Panc1 (cell line): ENCODE data around the gene SEMA4B. TPM values are rescaled to one million over a fixed set of nuclear protein-coding genes. Genes with fewer than 3 reads are reported as not detected.

ENCODE experiments used
- ATAC-seq: fragments of 200-7000 bp; cut with Tn5 transposase; 2 replicates; pipeline ENCODE4 v1.9.1; 2020; ENCODE audit warnings: mild to moderate bottlenecking, moderate library complexity
- BruUV-seq: library from RNA; stranded (reverse); fragments of 400-500 nt; replicated peaks from 2 replicates; lab custom pipeline; 2021; lab: Mats Ljungman, UMichigan
- CTCF ChIA-PET: fragments of 300-600 bp; sonication (Branson Sonifier 250); formaldehyde crosslinking; loops from one replicate; lab custom pipeline; 2022; ENCODE audit warnings: antibody characterized with exemption; lab: Charles Lee
- POLR2A ChIA-PET: fragments of 300-600 bp; sonication (Branson Sonifier 250); formaldehyde crosslinking; loops from one replicate; lab custom pipeline; 2022; ENCODE audit warnings: antibody characterized with exemption; lab: Charles Lee
- DNase-seq: peaks from one replicate; pipeline ENCODE4 v3.0.0-alpha.2; 2010; ENCODE audit warnings: low read depth, low spot score
- H3K27ac ChIP-seq: 2 replicates; pipeline ENCODE4 v1.5.1; 2011; ENCODE audit warnings: mild to moderate bottlenecking, low read length, inconsistent platforms
- H3K27me3 ChIP-seq: fragments of 200-500 bp; sonication (Bioruptor generic); 2 replicates; pipeline ENCODE4 v1.6.0; 2014; ENCODE audit warnings: low read length, inconsistent platforms; ENCODE audit not compliant: control insufficient read depth, insufficient read depth
- H3K36me3 ChIP-seq: fragments of 200-500 bp; sonication (Bioruptor generic); 2 replicates; pipeline ENCODE4 v1.5.1; 2014; ENCODE audit warnings: inconsistent platforms, mild to moderate bottlenecking, low read length, moderate library complexity; ENCODE audit not compliant: control insufficient read depth, insufficient read depth
- H3K4me1 ChIP-seq: 2 replicates; pipeline ENCODE4 v1.5.1; 2011; ENCODE audit warnings: inconsistent platforms, mild to moderate bottlenecking, low read length, moderate library complexity; ENCODE audit not compliant: control insufficient read depth, insufficient read depth
- H3K4me3 ChIP-seq, 2 experiments: 2 replicates each; pipeline ENCODE4 v1.5.1; 2011 to 2012; ENCODE audit warnings: low read depth in 2 of 2, low read length in 2 of 2, mild to moderate bottlenecking in 2 of 2, inconsistent platforms in 1 of 2, moderate library complexity in 1 of 2
- H3K9me3 ChIP-seq: fragments of 200-500 bp; sonication (Bioruptor generic); 2 replicates; pipeline ENCODE4 v1.5.1; 2014; ENCODE audit warnings: low read depth, mild to moderate bottlenecking, inconsistent platforms, low read length, moderate library complexity; ENCODE audit not compliant: control insufficient read depth, insufficient read depth
- CTCF ChIP-seq: fragments of 450-650 bp; IDR thresholded peaks from 2 replicates; pipeline ENCODE4 v1.5.1; 2017; ENCODE audit warnings: mild to moderate bottlenecking
- POLR2AphosphoS5 ChIP-seq: IDR thresholded peaks from 2 replicates; pipeline ENCODE4 v1.6.1; 2012; ENCODE audit warnings: mild to moderate bottlenecking, low read depth, low read length, moderate library complexity
- REST ChIP-seq, 2 experiments: IDR thresholded peaks; 2 replicates each; pipeline ENCODE4 v1.6.1; 2011 to 2012; ENCODE audit warnings: low read depth in 2 of 2, control low read depth in 1 of 2, low read length in 1 of 2, mild to moderate bottlenecking in 1 of 2, moderate library complexity in 1 of 2; ENCODE audit not compliant: insufficient read depth in 1 of 2
- SIN3A ChIP-seq: IDR thresholded peaks from 2 replicates; pipeline ENCODE4 v1.6.1; 2012; ENCODE audit warnings: low read depth, mild to moderate bottlenecking, low read length, moderate library complexity, borderline replicate concordance; ENCODE audit not compliant: insufficient read depth
- TCF7L2 ChIP-seq: IDR thresholded peaks from 2 replicates; pipeline ENCODE4 v1.6.1; 2011; ENCODE audit warnings: mild to moderate bottlenecking, low read depth, low read length, inconsistent platforms
- in situ Hi-C: cut with HindIII; loops from 2 replicates; pipeline ENCODE4 v1.10.0; 2016; ENCODE audit warnings: low sequenced_read_pairs, low pct_unique_long_range_greater_than_20kb
- intact Hi-C: fragments of 100-400 bp; cut with micrococcal nuclease; formaldehyde crosslinking; loops from one replicate; pipeline ENCODE4 v1.10.0; 2022; ENCODE audit not compliant: unreplicated experiment
- total RNA-seq: library from RNA; stranded (reverse); gene quantifications from one replicate; pipeline ENCODE4 v1.2.1, GENCODE V29; 2021; ENCODE audit not compliant: unreplicated experiment

SEMA4B gene
- total RNA-seq, 1 experiment from 2014 or later = 600 TPM

GRCh38 chr15:90194655-90195054, 6.5 kb upstream of the SEMA4B start:
- CTCF ChIA-PET = no interaction called here
- BruUV-seq = TSS peak; percentile 63
- H3K4me3 ChIP-seq = no peak overlapping the region
- H3K27ac ChIP-seq = peak overlapping the region; percentile 68
- ATAC-seq = no peak
- no peak for TF ChIP-seq SIN3A
- no peak for TF ChIP-seq TCF7L2
- no peak for TF ChIP-seq REST (IDR thresholded peaks at IDR 0.05; ENCODE audit: insufficient read depth in 1 of 2, low read depth in 2 of 2, low read length in 1 of 2)
- no peak for TF ChIP-seq POLR2AphosphoS5
- POLR2A ChIA-PET = no interaction called here
- intact Hi-C loops = no loop called here
- DNase-seq = no peak
- in situ Hi-C loops = no loop called here
- no peaks in the 10 kb centered on the region for H3K9me3 ChIP-seq
- peaks cover 54% of the 10 kb centered on the region for H3K4me1 ChIP-seq
- H3K27me3 ChIP-seq = no peaks in the 10 kb centered on the region
- H3K36me3 ChIP-seq = no peaks in the 10 kb centered on the region

- POLR2A ChIA-PET = interaction anchor here (0.7 to 2.5 kb wide), 11 partner anchors 9 to 57 kb away, joined by 3 to 18 read pairs (median 5); no protein-coding TSS in a partner anchor
- peak overlapping the region; percentile 98 for H3K27ac ChIP-seq
- H3K9me3 ChIP-seq = no peaks in the 10 kb centered on the region
- H3K27me3 ChIP-seq = no peaks in the 10 kb centered on the region
- H3K4me3 ChIP-seq = peak overlapping the region; percentile 87 to 100
- no peak for TF ChIP-seq REST (IDR thresholded peaks at IDR 0.05; ENCODE audit: insufficient read depth in 1 of 2, low read depth in 2 of 2, low read length in 1 of 2)
- TF ChIP-seq CTCF = no peak
- TF ChIP-seq POLR2AphosphoS5 = no peak
- TF ChIP-seq TCF7L2 = no peak
- no peak for TF ChIP-seq SIN3A
- DNase-seq (no peak), ATAC-seq (peak; percentile 32)
- intact Hi-C loops = no loop called here
- 0 out of 2 replicates have a peak, but pooled peaks cover 8% of the 10 kb centered on the region for H3K36me3 ChIP-seq
- CTCF ChIA-PET = interaction anchor here (0.6 to 0.7 kb wide), 3 partner anchors 13 to 20 kb away, joined by 3 to 7 read pairs (median 4); no protein-coding TSS in a partner anchor
- no TSS peak for BruUV-seq
- H3K4me1 ChIP-seq = peaks cover 40% of the 10 kb centered on the region
- in situ Hi-C loops = no loop called here
These were observed 498 bp upstream of the SEMA4B start for GRCh38 chr15:90200534-90201129.
